AG04449 (cell line): ENCODE results near the gene CHCHD3.
A peak's percentile ranks its signal among the peaks of the same experiment; 100 is the strongest.

ENCODE experiments used
- CTCF ChIA-PET: fragments of 350-600 bp; formaldehyde crosslinking; extraction: SDS; loops from one replicate; lab custom pipeline; 2021; ENCODE audit warnings: antibody characterized with exemption; lab: Yijun Ruan, JAX
- POLR2A ChIA-PET: fragments of 400-600, 350-600 bp; formaldehyde crosslinking; extraction: SDS; loops from one replicate; lab custom pipeline; 2020; ENCODE audit warnings: antibody characterized with exemption, inconsistent platforms; lab: Yijun Ruan, JAX
- DNase-seq: peaks from one replicate; pipeline ENCODE4 v3.0.0-alpha.2; 2010; ENCODE audit warnings: low read depth, low spot score
- H3K4me3 ChIP-seq: 2 replicates; pipeline ENCODE4 v1.5.1; 2011; ENCODE audit warnings: low read depth, mild to moderate bottlenecking, control low read depth, low read length
- TF ChIP-seq, protein P1 (sequence below): IDR thresholded peaks from one replicate; pipeline ENCODE4 v1.5.1; 2011; ENCODE audit warnings: mild to moderate bottlenecking, moderate library complexity, low read length, control low read depth, inconsistent platforms; ENCODE audit not compliant: insufficient read depth; ENCODE audit errors: missing control alignments

CHCHD3 gene

DNA sequence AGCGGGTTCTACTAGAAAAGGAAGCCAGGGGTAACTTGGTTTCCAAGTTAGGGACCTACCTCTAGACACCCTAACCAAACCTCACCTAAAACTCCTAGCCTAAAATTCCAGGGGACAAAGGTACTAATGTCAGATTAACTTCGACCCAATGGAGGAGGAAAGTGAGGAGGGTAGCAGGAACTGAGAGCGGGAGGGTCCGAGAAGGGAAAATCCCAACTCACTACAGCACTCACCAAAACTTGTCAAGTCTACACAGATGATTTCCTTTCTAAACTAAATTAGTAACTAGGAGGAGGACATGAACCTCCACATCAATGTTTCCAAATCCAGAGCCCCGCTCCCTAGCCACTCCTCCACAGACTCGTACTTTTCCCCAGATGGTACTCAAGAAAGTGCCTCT is 22.6 kb downstream of the CHCHD3 start:
- TF ChIP-seq, protein P1, sequence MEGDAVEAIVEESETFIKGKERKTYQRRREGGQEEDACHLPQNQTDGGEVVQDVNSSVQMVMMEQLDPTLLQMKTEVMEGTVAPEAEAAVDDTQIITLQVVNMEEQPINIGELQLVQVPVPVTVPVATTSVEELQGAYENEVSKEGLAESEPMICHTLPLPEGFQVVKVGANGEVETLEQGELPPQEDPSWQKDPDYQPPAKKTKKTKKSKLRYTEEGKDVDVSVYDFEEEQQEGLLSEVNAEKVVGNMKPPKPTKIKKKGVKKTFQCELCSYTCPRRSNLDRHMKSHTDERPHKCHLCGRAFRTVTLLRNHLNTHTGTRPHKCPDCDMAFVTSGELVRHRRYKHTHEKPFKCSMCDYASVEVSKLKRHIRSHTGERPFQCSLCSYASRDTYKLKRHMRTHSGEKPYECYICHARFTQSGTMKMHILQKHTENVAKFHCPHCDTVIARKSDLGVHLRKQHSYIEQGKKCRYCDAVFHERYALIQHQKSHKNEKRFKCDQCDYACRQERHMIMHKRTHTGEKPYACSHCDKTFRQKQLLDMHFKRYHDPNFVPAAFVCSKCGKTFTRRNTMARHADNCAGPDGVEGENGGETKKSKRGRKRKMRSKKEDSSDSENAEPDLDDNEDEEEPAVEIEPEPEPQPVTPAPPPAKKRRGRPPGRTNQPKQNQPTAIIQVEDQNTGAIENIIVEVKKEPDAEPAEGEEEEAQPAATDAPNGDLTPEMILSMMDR = no peak
- DNase-seq = no peak
- H3K4me3 ChIP-seq = no peak overlapping the region
- ChIA-PET POLR2A (no interaction called here), CTCF (no interaction called here)

DNA sequence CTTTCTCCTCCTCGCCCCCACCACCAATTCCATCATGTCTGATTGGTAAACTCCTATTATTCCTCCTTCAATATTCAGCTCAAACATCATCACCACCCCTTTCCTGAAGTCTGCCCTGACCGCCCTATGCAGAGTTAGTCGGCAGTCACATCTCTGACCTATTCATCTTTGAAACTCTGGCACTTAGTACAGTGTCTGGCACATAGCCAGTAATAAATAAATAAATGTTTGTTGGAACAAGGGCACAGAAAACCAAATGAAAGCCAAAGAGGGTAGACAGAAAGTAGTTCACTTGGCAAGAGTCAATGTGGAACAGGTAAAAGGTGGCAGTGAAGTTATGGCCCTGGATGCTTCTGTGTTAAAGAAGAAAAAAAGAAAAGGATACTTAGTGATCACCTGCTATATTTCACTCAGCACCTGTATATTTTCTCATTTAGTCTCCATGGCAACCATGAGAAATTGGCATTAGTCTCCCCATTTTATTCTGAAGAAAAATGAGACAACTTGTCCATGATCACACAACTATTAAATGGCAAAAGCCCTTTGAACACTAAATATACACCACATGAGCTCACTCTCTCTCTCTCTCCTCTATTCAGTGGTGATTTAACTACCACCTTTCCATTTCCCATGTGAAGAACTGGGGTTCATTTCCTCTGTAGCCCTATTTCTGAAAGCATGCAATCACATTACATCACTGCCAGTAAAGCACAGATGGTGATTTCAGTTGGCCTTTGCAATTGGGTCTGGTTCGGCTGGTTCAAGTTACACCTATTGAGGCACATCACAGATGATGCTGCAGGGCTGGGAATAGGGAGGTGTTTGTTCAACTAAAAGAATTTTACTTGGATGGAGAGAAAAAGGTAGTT is 25.3 kb downstream of the CHCHD3 start:
- CTCF ChIA-PET = no interaction called here
- DNase-seq = no peak
- POLR2A ChIA-PET = no interaction called here
- H3K4me3 ChIP-seq = no peak overlapping the region
- TF ChIP-seq, protein P1 = no peak

DNA sequence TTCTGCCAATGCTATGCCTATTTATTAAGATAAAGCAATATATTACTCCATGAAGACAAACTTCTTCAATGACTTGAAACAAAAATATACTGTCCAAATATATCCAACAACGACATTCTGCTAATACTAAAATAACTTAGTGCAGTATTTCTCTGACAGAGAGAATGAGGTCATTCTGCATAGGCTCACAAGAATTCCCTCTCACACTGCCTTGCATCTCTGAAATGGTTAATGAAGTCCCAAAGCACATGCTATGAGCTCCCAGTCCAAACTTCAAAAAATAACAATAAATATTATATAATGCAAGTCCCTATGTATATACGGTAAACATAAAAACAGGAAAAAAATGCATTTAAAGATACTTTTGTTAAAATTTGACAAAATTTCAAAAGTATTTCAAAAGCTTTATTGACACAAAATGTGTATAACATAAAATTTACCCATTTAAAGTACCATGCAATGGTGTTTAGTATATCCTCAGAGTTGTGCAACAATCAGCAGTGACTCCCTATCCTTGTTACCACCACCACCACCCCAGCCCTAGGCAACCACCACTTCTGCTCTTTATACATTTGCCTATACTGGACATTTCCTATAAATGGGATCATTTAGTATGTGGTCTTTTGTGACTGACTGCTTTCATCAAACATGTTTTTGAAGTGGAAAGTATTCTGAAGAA is 27.6 kb downstream of the CHCHD3 start:
- DNase-seq = no peak
- ChIA-PET CTCF (no interaction called here), POLR2A (interaction anchor here (0.7 kb wide), 1 partner anchor 20 kb away, joined by 3 read pairs; no protein-coding TSS in a partner anchor)
- no peak overlapping the region for H3K4me3 ChIP-seq
- TF ChIP-seq, protein P1 = no peak

DNA sequence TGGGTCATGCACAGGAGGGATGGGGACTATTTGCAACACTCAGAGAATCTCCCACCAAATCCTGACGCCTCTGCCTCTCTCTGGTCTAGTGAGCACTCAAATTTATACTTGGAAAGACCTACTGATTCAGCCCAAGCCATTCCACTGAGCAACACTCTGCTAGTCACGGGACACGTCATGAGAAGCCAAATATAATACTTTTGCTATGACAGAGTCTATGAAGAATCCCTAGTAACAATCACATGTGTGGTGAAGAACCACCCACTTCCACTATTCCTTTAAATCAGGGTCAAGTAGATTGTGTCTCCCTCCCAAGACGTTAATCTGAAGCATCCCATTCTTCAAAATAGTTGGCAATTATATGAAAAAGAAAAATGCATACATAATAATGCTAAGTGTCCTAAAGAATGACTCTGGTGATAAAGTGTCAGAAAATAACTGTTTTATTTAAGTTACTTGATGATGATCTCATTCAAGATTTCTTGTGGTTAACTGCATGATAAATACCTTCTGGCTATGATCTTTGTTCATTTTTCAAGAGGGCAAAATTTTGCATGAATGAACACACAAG is 28.5 kb downstream of the CHCHD3 start:
- POLR2A ChIA-PET = no interaction called here
- TF ChIP-seq, protein P1 = no peak
- peak; percentile 84 for DNase-seq
- no peak overlapping the region for H3K4me3 ChIP-seq
- CTCF ChIA-PET = no interaction called here

DNA sequence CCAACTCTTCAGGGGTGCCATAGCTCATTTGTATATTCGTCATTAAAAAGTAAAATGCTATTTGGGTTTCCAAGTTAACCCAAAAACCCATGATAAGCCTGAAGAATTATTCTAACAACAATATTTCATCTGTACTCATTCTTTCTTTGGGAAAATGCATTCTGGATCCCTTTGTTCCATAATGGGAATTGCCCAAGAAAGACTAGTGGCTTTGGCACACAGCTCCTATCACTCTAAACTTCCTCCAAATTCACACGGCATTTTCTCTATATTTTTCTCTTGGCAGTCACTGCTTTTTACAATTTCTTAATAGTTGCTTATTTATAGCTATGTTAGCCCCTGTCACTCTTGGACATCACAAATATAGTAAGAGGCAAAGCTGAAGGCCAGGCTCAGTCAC is 29.1 kb downstream of the CHCHD3 start:
- TF ChIP-seq, protein P1 = no peak
- no peak for DNase-seq
- CTCF ChIA-PET = interaction anchor here (1.2 kb wide), 1 partner anchor 19 kb away, joined by 3 read pairs; no protein-coding TSS in a partner anchor
- H3K4me3 ChIP-seq = no peak overlapping the region
- POLR2A ChIA-PET = no interaction called here

DNA sequence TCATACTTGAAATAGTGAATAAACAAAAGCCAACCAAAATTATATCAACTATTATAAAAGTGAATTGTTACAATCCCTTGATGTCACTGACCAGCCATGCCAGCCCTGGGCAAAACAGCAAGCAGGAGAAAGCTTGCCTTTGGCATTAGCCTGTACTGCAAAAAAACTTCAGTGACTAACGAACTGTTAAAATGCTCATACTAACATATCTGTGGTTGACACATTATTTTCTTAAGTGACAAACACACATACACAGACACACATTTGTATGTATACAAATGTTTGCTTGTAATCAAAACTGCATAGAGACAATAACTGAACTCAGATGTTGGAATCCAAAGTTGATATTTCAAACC is 29.5 kb downstream of the CHCHD3 start:
- DNase-seq = no peak
- no peak overlapping the region for H3K4me3 ChIP-seq
- ChIA-PET POLR2A (no interaction called here), CTCF (interaction anchor here (1.2 to 2.5 kb wide), 3 partner anchors 11 to 19 kb away, joined by 3 to 12 read pairs (median 4); no protein-coding TSS in a partner anchor)
- TF ChIP-seq, protein P1 = no peak
